CD8-positive, alpha-beta memory T cell (primary cell): ENCODE data around the gene NOX5. TPM values are rescaled to one million over a fixed set of nuclear protein-coding genes. Genes with fewer than 3 reads are reported as not detected.

Experiments
- CTCF ChIA-PET: fragments of 350-600 bp; sonication (Branson Sonifier 250); formaldehyde crosslinking; loops from one replicate; lab custom pipeline; 2021; ENCODE audit warnings: antibody characterized with exemption; lab: Charles Lee
- POLR2A ChIA-PET: fragments of 350-600 bp; sonication (Branson Sonifier 250); formaldehyde crosslinking; loops from one replicate; lab custom pipeline; 2021; ENCODE audit warnings: antibody characterized with exemption; lab: Charles Lee
- DNase-seq, 5 donors: peaks; one replicate each; pipeline versions ENCODE4 v3.0.0 to v3.0.0-alpha.2; 2020 to 2022; ENCODE audit warnings: mixed read lengths in 1 of 5
- H3K27ac ChIP-seq: one replicate; pipeline ENCODE4 v1.7.0; 2013; ENCODE audit warnings: low read depth, mild to moderate bottlenecking, low read length, moderate library complexity
- H3K27me3 ChIP-seq: 2 replicates; pipeline ENCODE4 v1.7.0; 2013; ENCODE audit warnings: low read length, mild to moderate bottlenecking; ENCODE audit not compliant: insufficient read depth, poor library complexity, severe bottlenecking
- H3K36me3 ChIP-seq: 2 replicates; pipeline ENCODE4 v1.7.0; 2013; ENCODE audit warnings: mild to moderate bottlenecking, low read length, moderate library complexity; ENCODE audit not compliant: insufficient read depth
- H3K4me1 ChIP-seq: 2 replicates; pipeline ENCODE4 v1.7.0; 2013; ENCODE audit warnings: mild to moderate bottlenecking, low read length, moderate library complexity; ENCODE audit not compliant: insufficient read depth
- H3K4me3 ChIP-seq: 2 replicates; pipeline ENCODE4 v1.7.0; 2013; ENCODE audit warnings: mild to moderate bottlenecking, low read length
- H3K9me3 ChIP-seq: 2 replicates; pipeline ENCODE4 v1.7.0; 2013; ENCODE audit warnings: mild to moderate bottlenecking, low read length
- H3K27ac Mint-ChIP-seq, 8 donors: one replicate each; pipeline ENCODE4 v1.8.0; 2020 to 2021; ENCODE audit warnings: mixed read lengths in 8 of 8, mild to moderate bottlenecking in 6 of 8, inconsistent platforms in 3 of 8, moderate library complexity in 3 of 8
- H3K27me3 Mint-ChIP-seq, 2 donors: one replicate each; pipeline ENCODE4 v1.8.0; 2020 to 2021; ENCODE audit warnings: mixed read lengths in 2 of 2, mild to moderate bottlenecking in 1 of 2, moderate library complexity in 1 of 2
- H3K36me3 Mint-ChIP-seq, 3 donors: one replicate each; pipeline ENCODE4 v1.8.0; 2020 to 2021; ENCODE audit warnings: mixed read lengths in 3 of 3, inconsistent platforms in 1 of 3, mild to moderate bottlenecking in 1 of 3
- H3K4me1 Mint-ChIP-seq, 3 donors: one replicate each; pipeline ENCODE4 v1.8.0; 2020 to 2021; ENCODE audit warnings: mixed read lengths in 3 of 3, inconsistent platforms in 1 of 3, mild to moderate bottlenecking in 1 of 3
- H3K4me3 Mint-ChIP-seq, 7 donors: one replicate each; pipeline ENCODE4 v1.8.0; 2020 to 2021; ENCODE audit warnings: mixed read lengths in 7 of 7, mild to moderate bottlenecking in 6 of 7, moderate library complexity in 4 of 7, inconsistent platforms in 2 of 7
- H3K9me3 Mint-ChIP-seq, 5 donors: one replicate each; pipeline ENCODE4 v1.8.0; 2020 to 2022; ENCODE audit warnings: mixed read lengths in 5 of 5, mild to moderate bottlenecking in 3 of 5, moderate library complexity in 2 of 5, inconsistent platforms in 1 of 5
- polyA plus RNA-seq: library from polyadenylated mRNA; unstranded; fragments of 300-500 nt; fragmentation: Illumina TruSeq; gene quantifications from one replicate; pipeline ENCODE4 v1.2.3, GENCODE V29; 2021
- total RNA-seq, 2 experiments: library from RNA; stranded (reverse); gene quantifications; one replicate each; pipeline ENCODE4 v1.2.3, GENCODE V29; 2021

The NOX5 gene
- total and polyA plus RNA-seq, 3 experiments from 2014 or later = not detected

- H3K4me1 Mint-ChIP-seq = no peaks in the 10 kb centered on the region
- no peaks in the 10 kb centered on the region for H3K9me3 Mint-ChIP-seq
- Histone ChIP-seq H3K4me3 (no peak overlapping the region), H3K4me1 (no peaks in the 10 kb centered on the region), H3K36me3 (no peaks in the 10 kb centered on the region), H3K9me3 (no peaks in the 10 kb centered on the region), H3K27ac (no peak overlapping the region), H3K27me3 (no peaks in the 10 kb centered on the region)
- ChIA-PET CTCF (no interaction called here), POLR2A (interaction anchor here (0.5 kb wide), 1 partner anchor 17 kb away, joined by 5 read pairs; no protein-coding TSS in a partner anchor)
- DNase-seq = no peak
- H3K4me3 Mint-ChIP-seq = no peak overlapping the region
- no peak overlapping the region for H3K27ac Mint-ChIP-seq
- H3K27me3 Mint-ChIP-seq = peaks cover 11 to 28% of the 10 kb centered on the region in 2 donors
- H3K36me3 Mint-ChIP-seq = no peaks in the 10 kb centered on the region
Observed at GRCh38 chr15:69090197-69090948, 75.9 kb downstream of the NOX5 start.

GRCh38 chr15:69091654-69092053 is 77.2 kb downstream of the NOX5 start:
- no peaks in the 10 kb centered on the region for H3K4me1 ChIP-seq
- POLR2A ChIA-PET = no interaction called here

GRCh38 chr15:69092159-69092558 is 77.7 kb downstream of the NOX5 start:
- Histone ChIP-seq H3K9me3 (no peaks in the 10 kb centered on the region), H3K4me3 (no peak overlapping the region), H3K27me3 (no peaks in the 10 kb centered on the region), H3K27ac (no peak overlapping the region), H3K4me1 (no peaks in the 10 kb centered on the region), H3K36me3 (no peaks in the 10 kb centered on the region)
- no peaks in the 10 kb centered on the region for H3K4me1 Mint-ChIP-seq
- H3K27ac Mint-ChIP-seq = no peak overlapping the region
- H3K27me3 Mint-ChIP-seq = peaks cover 13 to 19% of the 10 kb centered on the region in 2 donors
- DNase-seq = no peak
- H3K4me3 Mint-ChIP-seq = no peak overlapping the region
- H3K9me3 Mint-ChIP-seq = no peaks in the 10 kb centered on the region
- POLR2A ChIA-PET = no interaction called here
- CTCF ChIA-PET = no interaction called here
- no peaks in the 10 kb centered on the region for H3K36me3 Mint-ChIP-seq

More at GRCh38 chr15:69091654-69092053, 77.2 kb downstream of the NOX5 start:
- no peaks in the 10 kb centered on the region for H3K9me3 Mint-ChIP-seq
- H3K4me3 ChIP-seq = no peak overlapping the region
- H3K27ac ChIP-seq = no peak overlapping the region
- no peaks in the 10 kb centered on the region for H3K36me3 ChIP-seq
- no peaks in the 10 kb centered on the region for H3K4me1 Mint-ChIP-seq
- CTCF ChIA-PET = no interaction called here
- H3K9me3 ChIP-seq = no peaks in the 10 kb centered on the region
- H3K27me3 Mint-ChIP-seq = peaks cover 13 to 23% of the 10 kb centered on the region in 2 donors
- no peaks in the 10 kb centered on the region for H3K27me3 ChIP-seq
- DNase-seq = no peak
- H3K27ac Mint-ChIP-seq = peak overlapping the region in 1 of 8 donors; percentile 21
- no peaks in the 10 kb centered on the region for H3K36me3 Mint-ChIP-seq
- H3K4me3 Mint-ChIP-seq = no peak overlapping the region

- ChIA-PET CTCF (no interaction called here), POLR2A (no interaction called here)
- Mint-ChIP-seq H3K4me3 (no peak overlapping the region), H3K27me3 (peaks cover 8 to 11% of the 10 kb centered on the region in 2 donors), H3K27ac (peak overlapping the region in 1 of 8 donors; percentile 12), H3K9me3 (no peaks in the 10 kb centered on the region), H3K4me1 (no peaks in the 10 kb centered on the region), H3K36me3 (no peaks in the 10 kb centered on the region)
- Histone ChIP-seq H3K36me3 (no peaks in the 10 kb centered on the region), H3K4me1 (no peaks in the 10 kb centered on the region), H3K4me3 (no peak overlapping the region), H3K9me3 (no peaks in the 10 kb centered on the region), H3K27ac (no peak overlapping the region), H3K27me3 (no peaks in the 10 kb centered on the region)
- DNase-seq = no peak
Observed at GRCh38 chr15:69093127-69093526, 78.6 kb downstream of the NOX5 start.

- Mint-ChIP-seq H3K27me3 (peaks cover 7 to 8% of the 10 kb centered on the region in 2 donors), H3K27ac (no peak overlapping the region), H3K4me3 (no peak overlapping the region), H3K9me3 (no peaks in the 10 kb centered on the region), H3K36me3 (no peaks in the 10 kb centered on the region), H3K4me1 (no peaks in the 10 kb centered on the region)
- POLR2A ChIA-PET = no interaction called here
- Histone ChIP-seq H3K36me3 (no peaks in the 10 kb centered on the region), H3K4me1 (no peaks in the 10 kb centered on the region), H3K4me3 (no peak overlapping the region), H3K9me3 (no peaks in the 10 kb centered on the region), H3K27me3 (no peaks in the 10 kb centered on the region), H3K27ac (no peak overlapping the region)
- DNase-seq = no peak
- CTCF ChIA-PET = no interaction called here
Observed at GRCh38 chr15:69093614-69094013, 79.1 kb downstream of the NOX5 start.

- Histone ChIP-seq H3K4me3 (no peak overlapping the region), H3K27me3 (no peaks in the 10 kb centered on the region), H3K9me3 (no peaks in the 10 kb centered on the region), H3K36me3 (no peaks in the 10 kb centered on the region), H3K27ac (no peak overlapping the region), H3K4me1 (no peaks in the 10 kb centered on the region)
- Mint-ChIP-seq H3K36me3 (no peaks in the 10 kb centered on the region), H3K4me3 (no peak overlapping the region), H3K9me3 (no peaks in the 10 kb centered on the region), H3K27ac (no peak overlapping the region), H3K4me1 (no peaks in the 10 kb centered on the region), H3K27me3 (peaks cover 3 to 6% of the 10 kb centered on the region in 2 donors)
- CTCF ChIA-PET = no interaction called here
- POLR2A ChIA-PET = no interaction called here
- DNase-seq = no peak
Observed at GRCh38 chr15:69094124-69094921, 79.8 kb downstream of the NOX5 start.

GRCh38 chr15:69095274-69095673 is 80.8 kb downstream of the NOX5 start:
- no peaks in the 10 kb centered on the region for H3K36me3 Mint-ChIP-seq
- no peaks in the 10 kb centered on the region for H3K9me3 Mint-ChIP-seq
- H3K4me3 ChIP-seq = no peak overlapping the region
- no peak overlapping the region for H3K4me3 Mint-ChIP-seq
- H3K4me1 ChIP-seq = no peaks in the 10 kb centered on the region
- CTCF ChIA-PET = no interaction called here
- peak overlapping the region in 3 of 8 donors; percentile 25 to 80 (median 64) for H3K27ac Mint-ChIP-seq
- H3K9me3 ChIP-seq = no peaks in the 10 kb centered on the region
- H3K27me3 ChIP-seq = no peaks in the 10 kb centered on the region
- H3K27ac ChIP-seq = no peak overlapping the region
- peaks cover 0 to 2% of the 10 kb centered on the region in 2 donors for H3K27me3 Mint-ChIP-seq
- DNase-seq = no peak
- H3K36me3 ChIP-seq = no peaks in the 10 kb centered on the region
- no peaks in the 10 kb centered on the region for H3K4me1 Mint-ChIP-seq
- POLR2A ChIA-PET = no interaction called here

GRCh38 chr15:69096196-69096595 is 81.7 kb downstream of the NOX5 start:
- no peaks in the 10 kb centered on the region for H3K36me3 ChIP-seq
- no peaks in the 10 kb centered on the region for H3K36me3 Mint-ChIP-seq
- no peak for DNase-seq
- H3K9me3 ChIP-seq = no peaks in the 10 kb centered on the region
- no peaks in the 10 kb centered on the region for H3K27me3 ChIP-seq
- H3K27ac ChIP-seq = no peak overlapping the region
- CTCF ChIA-PET = no interaction called here
- no peaks in the 10 kb centered on the region for H3K4me1 Mint-ChIP-seq
- no peak overlapping the region for H3K27ac Mint-ChIP-seq
- POLR2A ChIA-PET = no interaction called here
- no peak overlapping the region for H3K4me3 Mint-ChIP-seq
- no peaks in the 10 kb centered on the region for H3K9me3 Mint-ChIP-seq
- H3K27me3 Mint-ChIP-seq = peaks cover 0 to 2% of the 10 kb centered on the region in 2 donors
- no peak overlapping the region for H3K4me3 ChIP-seq
- no peaks in the 10 kb centered on the region for H3K4me1 ChIP-seq
